NCI-H1694 (cell line): ENCODE data around the gene IL17A.

ENCODE experiments used
- DNase-seq: peaks from one replicate; lab custom pipeline; 2025; lab: John Stamatoyannopoulos, UW

Gene IL17A

GRCh38 chr6:52186075-52186474 lies at the start of gene IL17A:
TSS of gene IL17A (plus strand) at chr6:52186375. CDS start at chr6:52186432, 57 bp downstream.
- no peak for DNase-seq

GRCh38 chr6:52136934-52137467 lies 49.2 kb upstream of the IL17A start:
- no peak for DNase-seq

GRCh38 chr6:52138284-52138683 lies 47.9 kb upstream of the IL17A start:
- DNase-seq: no peak

GRCh38 chr6:52139985-52140680 lies 46.0 kb upstream of the IL17A start:
- DNase-seq: no peak

GRCh38 chr6:52141596-52141995 lies 44.6 kb upstream of the IL17A start:
- no peak for DNase-seq

- DNase-seq: no peak
These were observed 43.6 kb upstream of the IL17A start for GRCh38 chr6:52142556-52142955.

- no peak for DNase-seq
These were observed 42.6 kb upstream of the IL17A start for GRCh38 chr6:52143551-52143950.

GRCh38 chr6:52144196-52145076 lies 41.7 kb upstream of the IL17A start:
- DNase-seq: no peak

- no peak for DNase-seq
These were observed 39.2 kb upstream of the IL17A start for GRCh38 chr6:52146851-52147445.

GRCh38 chr6:52149076-52149475 lies 37.1 kb upstream of the IL17A start:
- DNase-seq: no peak

GRCh38 chr6:52149949-52150348 lies 36.2 kb upstream of the IL17A start:
- DNase-seq: no peak

- no peak for DNase-seq
These were observed 34.1 kb upstream of the IL17A start for GRCh38 chr6:52152070-52152423.

- no peak for DNase-seq
These were observed 33.4 kb upstream of the IL17A start for GRCh38 chr6:52152711-52153160.

- no peak for DNase-seq
These were observed 31.8 kb upstream of the IL17A start for GRCh38 chr6:52154381-52154780.

GRCh38 chr6:52155791-52156576 lies 30.2 kb upstream of the IL17A start:
- no peak for DNase-seq

GRCh38 chr6:52157301-52157941 lies 28.8 kb upstream of the IL17A start:
- no peak for DNase-seq

- no peak for DNase-seq
These were observed 25.6 kb upstream of the IL17A start for GRCh38 chr6:52160472-52161104.

GRCh38 chr6:52161689-52162438 lies 24.3 kb upstream of the IL17A start:
- no peak for DNase-seq

- DNase-seq: no peak
These were observed 23.0 kb upstream of the IL17A start for GRCh38 chr6:52162940-52163908.
